GM21360 (cell line): Measurements from ENCODE around the gene ETS1.

ENCODE experiments used
- ATAC-seq: cut with Tn5 transposase; IDR thresholded peaks from one replicate; pipeline ENCODE4 v1.9.1; 2021; ENCODE audit warnings: mild to moderate bottlenecking, moderate library complexity; ENCODE audit not compliant: unreplicated experiment

Gene ETS1

GRCh38 chr11:128619007-128619406 lies 31.6 kb upstream of the ETS1 start:
- ATAC-seq: no peak

DNA sequence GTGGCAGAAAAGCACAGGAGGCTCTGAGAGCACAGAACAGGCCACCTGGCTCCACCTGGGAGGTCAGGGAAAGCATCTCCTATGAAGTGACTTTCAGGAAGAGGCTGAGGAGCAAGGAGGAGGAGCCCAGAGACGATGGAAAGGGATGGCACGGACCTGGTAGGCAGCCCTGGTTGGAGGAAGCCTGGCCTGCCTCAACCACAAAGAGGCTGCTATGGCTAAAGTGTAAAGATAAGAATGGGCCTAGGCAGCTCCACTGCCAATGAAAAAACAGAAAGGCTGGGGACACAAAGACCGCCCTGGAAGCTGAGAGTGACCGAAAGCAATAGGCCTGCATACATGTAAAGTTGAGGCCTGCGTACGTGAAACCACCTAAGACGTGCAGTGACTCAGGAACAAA lies 31.2 kb upstream of the ETS1 start:
- no peak for ATAC-seq

- ATAC-seq: no peak
These were observed 28.8 kb upstream of the ETS1 start for GRCh38 chr11:128616161-128616560.

DNA sequence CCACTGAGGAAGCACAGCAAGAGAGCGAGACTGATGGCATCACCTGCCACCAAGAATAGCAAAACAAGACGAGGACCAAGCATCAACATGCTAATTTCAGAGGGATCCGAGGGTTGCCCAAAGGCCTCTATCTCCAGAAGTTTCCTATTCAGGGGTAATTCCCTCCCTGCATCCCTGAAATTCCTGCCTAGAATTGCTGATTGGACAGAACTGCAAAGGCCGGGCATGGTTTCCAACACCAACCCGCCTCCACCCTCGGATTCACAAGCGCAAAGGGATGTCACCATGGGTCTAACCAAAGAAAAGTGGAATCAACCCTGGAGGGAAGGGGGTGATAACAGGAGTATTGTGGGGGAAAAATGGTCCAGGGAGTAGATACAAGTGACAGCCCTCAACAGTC lies 28.3 kb upstream of the ETS1 start:
- no peak for ATAC-seq

GRCh38 chr11:128615076-128615475 lies 27.7 kb upstream of the ETS1 start:
- no peak for ATAC-seq

DNA sequence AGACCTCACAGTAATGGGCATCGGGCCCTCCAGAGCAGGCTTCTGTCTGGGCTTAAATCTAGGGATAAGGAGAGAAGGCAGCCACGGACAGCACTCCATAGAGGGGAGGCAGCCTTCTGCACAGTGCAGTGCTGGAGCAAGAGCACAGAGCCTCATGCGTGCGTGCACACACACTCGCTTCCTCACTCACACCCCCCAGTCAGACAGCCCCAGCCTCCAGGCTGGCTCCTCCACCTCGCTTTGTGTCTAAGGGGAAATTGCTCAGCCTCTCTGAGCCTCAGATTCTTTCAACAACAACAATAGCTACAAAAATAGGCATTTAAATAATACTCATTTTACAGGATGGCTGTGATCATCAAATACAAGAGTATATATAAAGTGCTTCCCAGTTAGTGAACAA lies 26.7 kb upstream of the ETS1 start:
- ATAC-seq: no peak

DNA sequence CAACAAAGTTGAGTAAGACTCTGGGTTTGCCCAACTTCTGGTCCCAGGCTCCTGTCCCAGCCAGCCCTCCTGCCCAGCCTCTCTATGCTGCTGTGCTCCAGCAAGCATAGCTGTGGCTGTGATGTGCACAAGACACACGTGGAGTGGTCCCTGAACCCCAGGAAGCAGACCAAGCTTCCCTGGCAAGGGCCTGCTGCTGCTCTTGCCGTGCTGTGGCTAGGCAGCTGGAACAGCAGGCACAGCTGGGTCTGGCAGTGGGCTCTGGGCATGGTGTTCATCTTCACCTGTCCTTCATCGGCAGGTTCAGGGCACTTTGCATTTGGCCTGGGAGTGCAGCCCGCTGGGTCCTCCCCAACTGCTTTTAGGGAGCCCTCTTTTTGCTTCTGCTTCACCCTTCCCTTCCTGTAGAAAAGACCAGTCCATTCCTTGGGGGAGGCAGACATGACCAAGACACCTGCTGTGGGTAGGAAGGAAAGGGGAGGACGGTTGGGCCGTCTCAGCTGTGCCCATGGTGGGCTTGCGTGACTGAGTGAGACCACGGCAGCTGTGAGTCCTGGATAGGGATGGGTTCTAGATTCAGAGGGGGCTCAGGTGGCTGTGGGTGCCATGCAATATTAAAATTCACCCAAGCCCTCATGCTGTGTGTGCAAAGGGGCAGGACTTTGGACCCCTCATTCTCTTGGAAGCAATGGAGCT lies 26.1 kb upstream of the ETS1 start:
- no peak for ATAC-seq

DNA sequence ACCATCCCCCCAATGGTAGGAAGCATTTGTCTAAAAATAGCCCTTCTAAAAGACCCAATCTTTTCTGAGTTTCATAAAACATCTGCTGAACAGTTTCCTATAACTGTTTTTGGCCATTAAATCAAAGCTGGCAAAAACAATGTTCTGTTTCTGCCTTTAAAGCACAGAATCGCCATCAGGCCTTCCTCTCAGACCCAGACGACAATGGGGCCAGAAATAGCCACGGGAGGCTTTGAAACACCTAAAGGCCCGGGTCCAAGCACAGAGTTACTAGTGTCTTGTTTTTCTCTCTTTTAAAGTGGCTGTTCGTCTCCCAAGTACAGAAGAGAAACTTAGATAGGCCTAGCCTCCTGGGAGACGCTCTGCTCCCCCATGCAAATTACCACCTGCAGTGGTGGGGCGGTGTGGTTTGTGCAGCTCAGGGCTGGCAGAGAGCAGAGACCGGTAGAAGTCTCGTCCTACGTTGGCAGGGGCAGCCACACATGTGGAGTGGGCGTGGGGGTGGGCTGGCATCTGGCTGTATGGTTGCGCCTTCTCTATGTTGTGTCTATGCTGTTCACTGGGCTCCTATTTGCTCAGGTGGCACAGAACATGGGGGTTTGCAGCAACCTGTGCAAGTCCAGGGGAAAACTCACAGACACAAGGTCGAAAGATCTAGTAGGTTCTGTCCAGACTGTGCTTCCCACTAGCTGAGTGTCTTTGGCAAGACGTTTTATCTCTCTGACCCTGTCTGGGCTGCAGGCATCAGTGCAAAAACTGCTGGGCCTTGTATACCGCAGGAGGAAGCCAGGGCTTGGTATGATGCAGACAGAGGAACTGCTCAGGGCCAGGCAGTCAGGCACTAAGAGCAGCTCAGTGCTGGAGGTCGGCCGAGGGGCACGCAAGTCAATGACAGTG lies 23.6 kb upstream of the ETS1 start:
- peak; percentile 94 for ATAC-seq

- ATAC-seq: no peak
These were observed 22.4 kb upstream of the ETS1 start for GRCh38 chr11:128609785-128610184.

- no peak for ATAC-seq
These were observed 21.5 kb upstream of the ETS1 start for GRCh38 chr11:128608746-128609407.

DNA sequence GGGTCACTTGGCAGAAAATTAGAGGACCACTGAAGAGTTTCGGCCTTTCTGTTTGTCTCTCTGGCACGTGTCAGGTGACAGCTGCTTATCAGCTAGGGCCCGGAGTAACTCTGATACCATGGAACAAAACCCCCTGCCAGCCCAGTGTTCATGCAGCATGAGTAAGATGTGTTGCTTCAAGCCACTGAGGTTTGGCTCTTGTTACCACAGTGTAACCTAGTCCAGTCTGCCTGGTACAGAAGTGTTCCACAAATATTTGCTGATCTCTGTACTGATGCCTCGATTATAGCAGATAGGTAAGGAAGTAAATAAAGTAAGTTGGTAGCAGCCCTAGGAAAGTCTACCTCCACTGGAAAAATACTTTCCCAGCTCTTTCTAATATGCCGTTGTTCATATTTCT lies 20.5 kb upstream of the ETS1 start:
- no peak for ATAC-seq

DNA sequence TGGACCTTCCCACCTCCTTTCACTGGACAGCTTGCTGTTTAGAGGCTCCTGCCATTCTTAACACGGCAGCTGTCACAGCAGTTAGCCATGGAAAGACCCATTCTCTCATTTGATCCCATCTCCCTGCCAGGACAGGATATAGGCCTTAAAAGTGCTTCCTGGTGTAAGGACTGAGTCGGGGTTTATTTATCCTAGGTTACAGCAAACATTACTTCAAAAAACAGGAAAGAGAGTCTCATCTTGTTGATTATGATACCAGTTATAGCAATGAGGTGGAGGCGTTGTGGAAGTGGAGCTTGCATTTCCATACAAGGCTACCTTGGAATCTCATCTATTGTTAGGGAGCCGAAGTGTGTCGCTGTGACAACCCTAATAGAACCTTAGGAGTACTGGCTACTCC lies 17.4 kb upstream of the ETS1 start:
- no peak for ATAC-seq

- ATAC-seq: no peak
These were observed 16.5 kb upstream of the ETS1 start for GRCh38 chr11:128603752-128604414.

- no peak for ATAC-seq
These were observed 15.8 kb upstream of the ETS1 start for GRCh38 chr11:128603003-128603696.

DNA sequence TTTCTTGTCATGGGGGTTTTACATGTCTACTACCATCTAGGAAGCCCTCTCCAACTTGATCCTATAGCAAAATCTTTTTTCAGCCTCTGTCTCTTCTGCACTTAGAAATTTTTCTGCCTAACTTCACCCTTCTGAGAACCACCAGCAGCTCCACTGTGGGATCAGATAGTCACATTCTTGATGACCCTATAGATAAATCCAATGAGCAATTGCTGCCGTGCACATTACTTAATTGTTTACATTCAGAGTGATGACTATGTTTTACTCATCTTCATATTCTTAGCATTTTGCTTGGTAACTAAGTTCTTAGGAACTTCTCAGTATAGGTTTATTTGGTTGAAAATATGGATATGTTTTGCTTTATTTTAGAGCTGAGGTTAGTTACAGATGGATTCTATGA lies 12.4 kb upstream of the ETS1 start:
- ATAC-seq: no peak

DNA sequence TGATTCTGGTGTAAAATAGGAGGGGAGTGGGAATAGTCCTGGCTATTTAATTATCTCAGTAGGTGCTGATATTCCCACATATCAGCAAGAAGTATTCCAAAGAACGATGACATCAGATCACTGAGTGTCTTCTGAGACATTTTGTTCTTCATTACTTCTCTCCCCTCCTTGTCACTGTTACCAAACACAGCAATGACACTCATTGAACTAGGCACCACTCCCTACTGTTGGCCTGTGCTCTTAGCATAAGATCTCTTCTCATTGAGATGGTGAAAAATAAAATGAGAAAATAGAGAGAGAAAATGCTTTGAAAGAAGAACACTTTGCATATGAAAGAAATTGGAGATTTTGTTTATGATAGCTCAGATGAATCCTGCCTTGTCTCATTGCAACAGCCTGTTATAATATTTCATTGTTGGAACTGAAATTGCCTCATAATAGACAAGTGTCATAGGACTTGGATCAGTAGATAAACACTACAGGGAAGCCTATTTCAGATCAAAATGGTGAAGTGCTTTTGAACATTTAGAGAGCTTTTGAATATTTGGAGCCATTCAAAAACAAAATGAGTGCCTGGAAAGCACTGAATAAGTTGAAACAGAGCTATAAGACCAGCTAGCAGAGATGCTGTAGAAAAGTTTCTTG lies 11.3 kb upstream of the ETS1 start:
- ATAC-seq: no peak

DNA sequence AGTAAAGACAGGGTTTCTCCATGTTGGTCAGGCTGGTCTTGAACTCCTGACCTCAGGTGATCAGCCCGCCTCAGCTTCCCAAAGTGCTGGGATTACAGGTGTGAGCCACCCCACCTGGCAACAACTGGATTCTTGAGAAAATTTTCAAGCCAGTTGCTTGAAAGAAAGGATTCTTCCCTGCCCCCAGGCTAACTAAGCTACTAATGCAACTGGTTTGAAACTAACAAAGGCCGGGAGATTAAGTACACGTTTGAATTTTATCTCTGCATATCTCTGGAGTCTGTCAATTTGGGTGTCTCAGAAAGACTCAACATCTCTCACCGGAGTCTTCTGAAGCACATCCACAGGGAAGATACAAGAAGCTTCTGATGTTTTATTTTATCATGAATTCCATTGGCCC lies 10.7 kb upstream of the ETS1 start:
- no peak for ATAC-seq

- no peak for ATAC-seq
These were observed 9.9 kb upstream of the ETS1 start for GRCh38 chr11:128597209-128597608.

GRCh38 chr11:128596250-128596649 lies 8.9 kb upstream of the ETS1 start:
- no peak for ATAC-seq

GRCh38 chr11:128595775-128596174 lies 8.4 kb upstream of the ETS1 start:
- no peak for ATAC-seq
